DND-41 (cell line): ENCODE data around the gene LINGO1.

Source experiments
- CTCF ChIP-seq: IDR thresholded peaks from 2 replicates; pipeline ENCODE4 v1.5.1; 2012; ENCODE audit warnings: borderline replicate concordance, low read length, moderate library complexity, mild to moderate bottlenecking; ENCODE audit not compliant: poor library complexity, severe bottlenecking; ENCODE audit errors: extremely low read depth
- EZH2 ChIP-seq: IDR thresholded peaks from 3 replicates; pipeline ENCODE4 v1.6.1; 2012; ENCODE audit warnings: borderline replicate concordance, low read depth, mild to moderate bottlenecking, moderate library complexity, low read length, inconsistent platforms; ENCODE audit not compliant: severe bottlenecking

DNA sequence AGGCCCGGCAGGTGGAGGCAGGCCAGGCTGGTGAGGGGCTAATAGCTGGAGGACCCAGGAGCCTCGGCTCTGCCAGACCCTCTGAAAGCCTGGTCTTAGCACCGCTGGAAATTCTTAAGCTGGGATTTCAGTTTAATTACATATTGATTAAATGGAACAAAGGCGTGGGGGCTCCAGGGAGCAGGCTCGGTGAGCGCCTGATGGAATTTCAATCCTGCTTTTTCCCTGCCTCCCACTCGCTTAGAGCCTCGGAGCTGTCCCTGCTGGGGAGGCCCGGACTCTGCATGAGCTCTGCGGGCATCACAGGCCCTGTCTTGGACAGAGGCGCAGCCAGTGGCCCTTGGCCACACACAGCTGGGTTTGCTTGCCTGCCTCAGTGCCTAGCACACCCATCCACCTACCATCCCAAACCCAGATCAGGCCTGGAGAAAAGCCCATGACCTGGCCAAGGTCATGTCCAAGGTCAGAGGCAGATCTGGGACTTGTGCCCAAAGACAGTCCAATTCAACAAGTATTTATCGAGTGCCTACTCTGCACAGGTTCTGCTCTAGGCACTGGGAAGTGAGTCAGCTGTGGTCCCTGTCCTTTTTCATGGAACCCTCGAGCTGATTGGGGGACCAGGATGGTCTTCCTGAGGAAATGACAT, 40.6 kb downstream of the LINGO1 start:
- TF ChIP-seq CTCF (no peak), EZH2 (no peak)
